Thymus (tissue), 11 donors: ENCODE measurements around the gene NNT. TPM values are rescaled to one million over a fixed set of nuclear protein-coding genes. Genes with fewer than 3 reads are reported as not detected.
A peak's percentile ranks its signal among the peaks of the same experiment; 100 is the strongest.
"Not testable (repeated sequence)": the region's sequence is repeated elsewhere in the genome, so short reads cannot be mapped to it uniquely, and the experiment has no call there.

Experiments
- DNase-seq, 9 donors: peaks; one replicate each; pipeline ENCODE4 v3.0.0-alpha.2; 2013; ENCODE audit warnings: low spot score in 9 of 9, low read depth in 6 of 9, missing footprints in 1 of 9
- H3K27ac ChIP-seq, 2 donors: one replicate each; pipeline ENCODE4 v1.5.1; 2013; ENCODE audit warnings: control low read depth in 1 of 2, low read depth in 1 of 2, low read length in 1 of 2, mild to moderate bottlenecking in 1 of 2, moderate library complexity in 1 of 2
- H3K27me3 ChIP-seq, 2 donors: one replicate each; pipeline ENCODE4 v1.5.1; 2013; ENCODE audit warnings: low read length in 1 of 2; ENCODE audit not compliant: control insufficient read depth in 2 of 2, insufficient read depth in 1 of 2
- H3K36me3 ChIP-seq, 2 donors: one replicate each; pipeline ENCODE4 v1.5.1; 2013; ENCODE audit warnings: low read length in 1 of 2, mild to moderate bottlenecking in 1 of 2, moderate library complexity in 1 of 2; ENCODE audit not compliant: control insufficient read depth in 2 of 2, insufficient read depth in 2 of 2
- H3K4me1 ChIP-seq, 2 donors: one replicate each; pipeline ENCODE4 v1.5.1; 2013; ENCODE audit warnings: low read length in 2 of 2; ENCODE audit not compliant: control insufficient read depth in 2 of 2, insufficient read depth in 2 of 2
- H3K4me3 ChIP-seq, 2 donors: one replicate each; pipeline ENCODE4 v1.5.1; 2013; ENCODE audit warnings: low read length in 2 of 2, control low read depth in 1 of 2, mild to moderate bottlenecking in 1 of 2
- H3K9me3 ChIP-seq, 2 donors: one replicate each; pipeline ENCODE4 v1.5.1; 2013; ENCODE audit warnings: low read length in 1 of 2, mild to moderate bottlenecking in 1 of 2; ENCODE audit not compliant: control insufficient read depth in 2 of 2, insufficient read depth in 1 of 2
- WGBS: extraction: QIAGEN DNeasy Blood & Tissue Kit; methylation state at CpG from one replicate; pipeline ENCODE4 v1.1.7; 2013; 5-methylcytosine and 5-hydroxymethylcytosine counted together
- polyA plus RNA-seq: library from polyadenylated mRNA; stranded (reverse); fragments of 200-250 nt; gene quantifications from one replicate; pipeline ENCODE4 v1.2.3, GENCODE V29; 2013
- total RNA-seq: library from RNA; stranded (reverse); fragments of 120-200 nt; gene quantifications from one replicate; pipeline ENCODE4 v1.2.4, GENCODE V29; 2013
- donor health status: healthy.

NNT gene
- total and polyA plus RNA-seq, 2 donors = 30.8 to 49.2 TPM

GRCh38 chr5:43592363-43592762, 10.6 kb upstream of the NNT start:
- H3K4me1 ChIP-seq = no peaks in the 10 kb centered on the region
- no peak overlapping the region for H3K4me3 ChIP-seq
- no peak for DNase-seq
- no peak overlapping the region for H3K27ac ChIP-seq
- no peaks in the 10 kb centered on the region for H3K27me3 ChIP-seq
- no peaks in the 10 kb centered on the region for H3K9me3 ChIP-seq
- no peaks in the 10 kb centered on the region for H3K36me3 ChIP-seq

GRCh38 chr5:43598927-43599326, 4.1 kb upstream of the NNT start:
- H3K27ac ChIP-seq, H3K27me3 ChIP-seq, H3K36me3 ChIP-seq, H3K9me3 ChIP-seq, DNase-seq, H3K4me1 ChIP-seq, H3K4me3 ChIP-seq: not testable (repeated sequence)
- 98% methylated on average over 1 of the region's 1 CpG for WGBS

DNA sequence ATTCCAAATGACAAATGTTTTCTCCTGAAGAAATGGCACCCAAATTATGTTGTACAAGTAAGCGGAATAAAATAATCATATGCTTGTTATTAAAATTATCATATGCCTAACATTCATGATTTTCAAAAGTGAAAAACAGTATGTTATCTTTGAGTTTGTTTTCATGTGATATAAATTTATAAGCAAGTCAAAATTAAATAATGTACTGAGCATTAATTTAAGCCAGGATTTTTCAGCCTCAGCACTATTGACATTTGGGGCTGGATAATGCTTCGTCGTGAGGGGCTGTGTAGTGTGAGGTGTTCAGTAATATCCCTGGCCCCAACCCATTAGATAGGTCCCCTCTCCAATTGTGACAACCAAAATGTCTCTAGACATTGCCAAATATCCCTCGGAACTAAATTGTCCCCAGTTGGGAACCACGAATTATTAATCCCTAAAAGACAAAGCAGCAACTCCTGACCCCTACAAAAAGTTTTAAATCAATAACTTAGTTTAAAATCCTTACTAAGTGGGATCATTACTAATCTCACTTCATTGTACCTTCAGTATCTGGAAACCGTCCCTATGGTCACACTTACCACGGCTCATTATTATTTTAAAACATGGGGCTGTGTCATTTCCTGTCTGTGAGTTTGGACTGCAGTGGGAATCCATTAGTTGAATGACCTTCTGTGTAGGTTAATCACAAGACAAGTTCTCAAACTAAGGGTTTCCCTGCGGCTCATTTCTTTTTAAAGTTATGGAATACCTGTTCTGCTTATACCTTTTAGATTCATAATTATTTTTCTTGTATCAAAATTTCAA, 1.3 kb upstream of the NNT start:
- H3K4me1 ChIP-seq = peaks cover 8 to 12% of the 10 kb centered on the region in 2 donors
- no peak for DNase-seq
- H3K4me3 ChIP-seq = peak overlapping the region; percentile 71 to 96
- peaks cover 0 to 2% of the 10 kb centered on the region in 2 donors for H3K36me3 ChIP-seq
- H3K27ac ChIP-seq = peak overlapping the region in 1 of 2 donors; percentile 12
- H3K27me3 ChIP-seq = no peaks in the 10 kb centered on the region
- WGBS = 80% methylated on average over 8 of the region's 8 CpGs
- H3K9me3 ChIP-seq = no peaks in the 10 kb centered on the region

GRCh38 chr5:43603344-43604217, 601 bp downstream of the NNT start:
- H3K27me3 ChIP-seq = no peaks in the 10 kb centered on the region
- peak overlapping the region; percentile 71 to 96 for H3K4me3 ChIP-seq
- 1% methylated on average over 49 of the region's 49 CpGs for WGBS
- H3K4me1 ChIP-seq = peaks cover 8 to 12% of the 10 kb centered on the region in 2 donors
- DNase-seq = peak; percentile 27 to 75 (median 48)
- H3K36me3 ChIP-seq = peaks cover 0 to 2% of the 10 kb centered on the region in 2 donors
- peak overlapping the region; percentile 71 to 91 for H3K27ac ChIP-seq
- no peaks in the 10 kb centered on the region for H3K9me3 ChIP-seq

DNA sequence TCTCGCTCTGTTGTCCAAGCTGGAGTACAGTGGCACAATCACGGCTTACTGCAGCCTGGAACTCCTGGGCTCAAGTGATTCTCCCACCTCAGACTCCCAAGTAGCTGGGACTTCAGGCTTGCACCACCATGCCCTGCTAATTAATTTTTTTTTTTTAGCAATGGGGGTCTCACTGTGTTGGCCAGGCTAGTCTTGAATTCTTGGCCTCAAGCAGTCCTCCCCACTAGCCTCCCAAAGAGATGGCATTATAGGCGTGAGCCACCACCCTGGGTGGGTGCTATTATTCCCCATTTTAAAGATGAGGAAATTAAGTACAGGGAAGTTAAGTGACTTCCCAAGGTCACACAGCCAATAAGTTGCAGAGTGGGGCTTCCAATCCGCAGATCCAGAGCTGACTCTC, 1.7 kb downstream of the NNT start:
- Histone ChIP-seq H3K4me3 (no peak overlapping the region), H3K27me3 (no peaks in the 10 kb centered on the region), H3K36me3 (peaks cover 0 to 9% of the 10 kb centered on the region in 2 donors), H3K9me3 (no peaks in the 10 kb centered on the region), H3K4me1 (peaks cover 8 to 12% of the 10 kb centered on the region in 2 donors), H3K27ac (no peak overlapping the region)
- DNase-seq = no peak
- 98% methylated on average over 4 of the region's 4 CpGs for WGBS

DNA sequence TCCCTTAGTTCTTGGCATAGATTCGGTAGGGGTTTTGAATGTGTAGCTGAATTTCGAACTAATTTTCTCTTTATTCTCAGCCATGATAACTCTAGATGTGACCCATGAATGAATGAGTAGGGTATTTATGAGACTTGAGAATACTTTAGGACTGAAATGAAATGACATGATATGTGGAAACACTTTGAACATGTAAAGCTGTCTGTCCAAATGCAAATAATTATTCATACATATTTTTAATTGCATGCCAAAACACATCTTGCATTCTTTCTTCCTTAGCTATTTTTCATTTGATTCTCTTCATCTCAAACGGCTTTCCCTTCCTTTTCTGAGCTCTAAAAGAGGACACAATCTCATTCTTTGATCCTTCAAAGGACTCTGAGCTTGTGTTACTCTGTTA, 3.4 kb downstream of the NNT start:
- Histone ChIP-seq H3K4me3 (no peak overlapping the region), H3K4me1 (peaks cover 8 to 12% of the 10 kb centered on the region in 2 donors), H3K9me3 (no peaks in the 10 kb centered on the region), H3K27me3 (no peaks in the 10 kb centered on the region), H3K27ac (no peak overlapping the region), H3K36me3 (peaks cover 0 to 22% of the 10 kb centered on the region in 2 donors)
- DNase-seq = no peak
- WGBS = 92% methylated on average over 3 of the region's 3 CpGs

DNA sequence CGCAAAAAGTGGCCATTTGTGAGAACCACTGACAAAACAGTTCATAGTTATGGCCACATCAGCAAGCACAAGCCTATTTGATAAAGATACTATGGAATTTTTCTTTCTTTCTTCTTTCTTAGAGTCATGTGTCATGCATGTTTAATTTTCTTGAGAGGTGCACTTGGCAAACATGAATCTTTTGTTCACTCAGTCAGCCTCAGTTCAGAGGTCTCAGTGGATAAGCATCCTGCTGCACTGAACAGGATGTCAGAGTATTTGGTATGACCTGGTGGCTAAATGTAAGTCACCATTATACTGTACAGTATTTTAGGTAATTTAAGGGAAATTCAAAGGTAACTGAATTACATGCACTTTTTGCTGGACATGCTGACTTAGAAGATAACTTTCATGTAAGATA, 5.4 kb downstream of the NNT start:
- Histone ChIP-seq H3K36me3 (peaks cover 5 to 38% of the 10 kb centered on the region in 2 donors), H3K4me1 (peaks cover 3 to 12% of the 10 kb centered on the region in 2 donors), H3K27ac (no peak overlapping the region), H3K4me3 (no peak overlapping the region), H3K27me3 (no peaks in the 10 kb centered on the region), H3K9me3 (no peaks in the 10 kb centered on the region)
- DNase-seq = no peak
- 98% methylated on average over 1 of the region's 1 CpG for WGBS

- peak in 1 of 9 donors; percentile 22 for DNase-seq
- H3K4me3 ChIP-seq = no peak overlapping the region
- peaks cover 5 to 46% of the 10 kb centered on the region in 2 donors for H3K36me3 ChIP-seq
- no peaks in the 10 kb centered on the region for H3K27me3 ChIP-seq
- H3K27ac ChIP-seq = no peak overlapping the region
- peaks cover 0 to 2% of the 10 kb centered on the region in 2 donors for H3K4me1 ChIP-seq
- WGBS = 86% methylated on average over 1 of the region's 1 CpG
- no peaks in the 10 kb centered on the region for H3K9me3 ChIP-seq
Measured at GRCh38 chr5:43609752-43610151, 6.8 kb downstream of the NNT start.

DNA sequence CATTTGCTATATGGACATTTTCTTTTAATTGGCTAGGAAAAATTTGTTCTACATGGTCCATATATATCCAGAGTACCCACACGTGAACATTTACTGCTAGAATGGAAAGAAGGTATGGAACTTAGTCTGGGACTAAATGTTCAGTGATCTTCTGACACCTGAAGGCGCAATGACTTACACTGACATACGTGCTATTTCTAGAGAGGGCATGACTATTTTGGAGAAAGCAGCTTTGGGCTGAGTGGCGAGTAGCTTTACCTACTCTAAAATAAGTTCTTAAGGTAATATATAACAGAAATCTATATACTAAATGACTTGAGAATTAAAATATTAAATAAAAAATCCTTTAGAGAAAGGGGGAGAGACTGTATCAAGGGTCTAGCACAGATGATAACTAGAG, 10.4 kb downstream of the NNT start:
- WGBS = 99% methylated on average over 4 of the region's 4 CpGs
- no peaks in the 10 kb centered on the region for H3K4me1 ChIP-seq
- H3K9me3 ChIP-seq = no peaks in the 10 kb centered on the region
- no peak overlapping the region for H3K27ac ChIP-seq
- peaks cover 8 to 64% of the 10 kb centered on the region in 2 donors for H3K36me3 ChIP-seq
- H3K4me3 ChIP-seq = no peak overlapping the region
- DNase-seq = no peak
- H3K27me3 ChIP-seq = no peaks in the 10 kb centered on the region
